Fibroblast of pulmonary artery (primary cell): ENCODE data around the gene TBCD.

Source experiments
- DNase-seq: peaks from one replicate; pipeline ENCODE4 v3.0.0-alpha.2; 2010; ENCODE audit warnings: low read depth
- H3K4me3 ChIP-seq: replicated peaks from 2 replicates; pipeline ENCODE4 v1.5.1; 2011; ENCODE audit warnings: low read depth, mild to moderate bottlenecking, control low read depth, low read length, moderate library complexity
- CTCF ChIP-seq: IDR thresholded peaks from 2 replicates; pipeline ENCODE4 v1.5.1; 2011; ENCODE audit warnings: mild to moderate bottlenecking, control low read depth, low read length, inconsistent platforms; ENCODE audit errors: missing control alignments

The TBCD gene

GRCh38 chr17:82806645-82807044 is 54.8 kb downstream of the TBCD start:
- no peak for DNase-seq
- TF ChIP-seq CTCF, result no peak
- no peak overlapping the region for H3K4me3 ChIP-seq

- DNase-seq, result no peak
- no peak for TF ChIP-seq CTCF
- no peak overlapping the region for H3K4me3 ChIP-seq
These were observed 55.2 kb downstream of the TBCD start for GRCh38 chr17:82807101-82807500.

GRCh38 chr17:82807562-82807961 is 55.7 kb downstream of the TBCD start:
- H3K4me3 ChIP-seq, result no peak overlapping the region
- no peak for DNase-seq
- no peak for TF ChIP-seq CTCF

DNA sequence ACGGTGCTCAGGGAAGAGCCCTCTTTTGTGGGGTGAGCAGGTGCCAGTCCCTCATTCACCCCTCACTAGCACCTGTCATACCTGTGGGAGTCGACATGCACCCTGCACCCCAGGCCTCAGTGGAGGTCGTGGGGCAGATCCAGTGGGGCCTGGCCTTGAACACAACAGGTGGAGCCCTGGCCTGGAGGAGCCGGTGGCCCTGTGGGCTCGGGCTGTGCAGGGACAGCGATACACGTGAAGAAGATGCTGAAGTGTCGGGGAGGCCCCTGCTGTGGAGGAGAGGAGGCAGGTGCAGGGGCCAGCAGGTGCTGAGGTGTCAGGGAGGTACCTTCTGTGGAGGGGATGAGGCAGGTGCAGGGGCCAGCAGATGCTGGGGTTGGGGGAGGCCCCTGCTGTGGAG is 56.1 kb downstream of the TBCD start:
- no peak overlapping the region for H3K4me3 ChIP-seq
- DNase-seq, result no peak
- no peak for TF ChIP-seq CTCF

- TF ChIP-seq CTCF, result no peak
- no peak overlapping the region for H3K4me3 ChIP-seq
- DNase-seq, result no peak
These were observed 57.3 kb downstream of the TBCD start for GRCh38 chr17:82808921-82809905.

DNA sequence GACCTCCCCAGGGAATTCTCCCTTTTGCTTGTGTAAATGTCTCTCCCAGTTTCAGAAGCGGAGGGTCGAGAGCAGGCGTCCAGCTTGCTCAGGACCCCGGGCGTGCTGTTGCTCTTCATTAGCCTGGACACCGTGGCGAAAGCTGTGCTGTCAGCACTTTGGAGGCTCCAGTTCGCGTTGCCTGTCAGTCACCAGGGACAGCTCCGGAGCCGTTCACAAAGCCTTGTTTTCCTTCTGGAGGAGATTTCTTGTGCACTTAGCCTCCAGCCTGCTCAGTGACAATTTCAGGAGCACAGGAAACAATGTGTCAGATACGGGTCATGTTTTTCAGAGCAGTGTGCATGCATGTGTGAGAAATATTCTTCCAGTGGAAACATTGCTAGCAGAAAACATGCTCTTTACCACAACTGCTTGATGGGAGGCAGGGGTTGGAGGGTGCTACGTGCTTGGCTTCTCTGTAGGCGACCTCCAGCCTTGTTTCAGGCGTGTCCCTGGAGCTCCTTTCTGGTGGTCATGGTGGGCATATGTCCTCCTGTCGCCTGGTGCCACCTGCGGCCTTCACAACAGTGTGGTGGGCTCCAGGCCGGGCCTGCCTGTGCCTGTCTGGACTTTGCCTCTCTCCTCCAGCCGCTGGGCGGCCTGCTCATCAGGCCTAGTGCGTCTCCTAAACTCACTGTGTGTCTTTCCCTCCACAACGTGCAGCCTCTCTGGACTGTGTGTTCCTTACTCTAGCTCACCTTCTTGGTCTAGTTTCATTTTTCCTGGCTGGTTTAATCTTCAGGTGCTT is 59.0 kb downstream of the TBCD start:
- no peak overlapping the region for H3K4me3 ChIP-seq
- no peak for TF ChIP-seq CTCF
- DNase-seq, result no peak
